A549 (cell line): Measurements from ENCODE around the gene KLHL30. TPM values are rescaled to one million over a fixed set of nuclear protein-coding genes. Genes with fewer than 3 reads are reported as not detected.
A peak's percentile ranks its signal among the peaks of the same experiment; 100 is the strongest.

Source experiments
- ATAC-seq, 2 experiments: fragments of 200-7000 bp in 1 of 2; fragments of >200 bp in 1 of 2; cut with Nextera tagmentation in 1 of 2; cut with Tn5 transposase in 1 of 2; 3 replicates each; pipeline versions ENCODE4 v1.8.0 to v1.9.1; 2018 to 2020; ENCODE audit warnings: mild to moderate bottlenecking in 1 of 2, moderate library complexity in 1 of 2
- CTCF ChIA-PET: fragments of 300-600 bp; sonication (Branson Sonifier 250); formaldehyde crosslinking; extraction: SDS; loops from one replicate; lab custom pipeline; 2021; ENCODE audit warnings: antibody characterized with exemption, inconsistent platforms; lab: Yijun Ruan, JAX
- POLR2A ChIA-PET: fragments of 350-600 bp; formaldehyde crosslinking; extraction: SDS; loops from one replicate; lab custom pipeline; 2021; ENCODE audit warnings: antibody characterized with exemption, inconsistent platforms; lab: Yijun Ruan, JAX
- DNase-seq, 2 experiments: peaks; one replicate each; pipeline versions ENCODE4 v3.0.0 to v3.0.0-alpha.2; 2011 to 2016; ENCODE audit warnings: low read depth in 1 of 2, low spot score in 1 of 2
- FAIRE-seq: peaks from 2 replicates; lab custom pipeline; 2011; peaks lifted over from hg19 to GRCh38; lab: Jason Lieb, UNC
- H3K27ac ChIP-seq, 2 experiments: fragments of >200 bp; sonication (Bioruptor Twin); formaldehyde crosslinking; 3 replicates each; pipeline ENCODE4 v1.5.1; 2016 to 2017
- H3K4me1 ChIP-seq: fragments of >200 bp; sonication (Bioruptor Twin); formaldehyde crosslinking; 3 replicates; pipeline ENCODE4 v1.6.1; 2016
- H3K4me2 ChIP-seq: fragments of >200 bp; sonication (Bioruptor Twin); formaldehyde crosslinking; 3 replicates; pipeline ENCODE4 v1.6.1; 2016
- H3K4me3 ChIP-seq: fragments of >200 bp; sonication (Bioruptor Twin); formaldehyde crosslinking; 3 replicates; pipeline ENCODE4 v1.5.1; 2016
- H3K9me3 ChIP-seq: fragments of >200 bp; sonication (Bioruptor Twin); formaldehyde crosslinking; 3 replicates; pipeline ENCODE4 v1.6.1; 2016
- CEBPB ChIP-seq, 2 experiments: fragments of >200 bp in 1 of 2; sonication (Bioruptor Twin) in 1 of 2; formaldehyde crosslinking in 1 of 2; IDR thresholded peaks; 2 replicates each; pipeline ENCODE4 v1.6.1; 2012 to 2016
- CHD4 ChIP-seq: fragments of 200-600 bp; sonication (generic); IDR thresholded peaks from 2 replicates; pipeline ENCODE4 v1.6.1; 2016; ENCODE audit warnings: antibody characterized with exemption, mild to moderate bottlenecking, borderline replicate concordance
- ESRRA ChIP-seq: fragments of 150-350 bp; IDR thresholded peaks from 2 replicates; pipeline ENCODE4 v1.6.1; 2014; ENCODE audit warnings: mild to moderate bottlenecking, low read length, borderline replicate concordance
- FOXS1 ChIP-seq: fragments of 250-450 bp; sonication (Bioruptor Pico); IDR thresholded peaks from 2 replicates; pipeline ENCODE4 v1.5.0; 2020; ENCODE audit warnings: mild to moderate bottlenecking, moderate library complexity
- HDAC2 ChIP-seq: fragments of 200-600 bp; sonication (generic); IDR thresholded peaks from 2 replicates; pipeline ENCODE4 v1.6.1; 2016
- HEYL ChIP-seq: fragments of 250-450 bp; sonication (Bioruptor Pico); IDR thresholded peaks from 2 replicates; pipeline ENCODE4 v1.8.0; 2021; ENCODE audit warnings: mild to moderate bottlenecking, moderate library complexity
- KDM1A ChIP-seq: fragments of 200-600 bp; sonication (generic); IDR thresholded peaks from 2 replicates; pipeline ENCODE4 v1.6.1; 2016; ENCODE audit warnings: low read depth, mild to moderate bottlenecking
- MAFK ChIP-seq: fragments of 450-650 bp; IDR thresholded peaks from 2 replicates; pipeline ENCODE4 v1.6.1; 2014; ENCODE audit not compliant: partially characterized antibody
- NFE2L2 ChIP-seq: fragments of 150-350 bp; conservative IDR thresholded peaks from 2 replicates; pipeline ENCODE4 v1.6.1; 2014; ENCODE audit warnings: low read length
- PHF8 ChIP-seq: fragments of 200-600 bp; sonication (generic); IDR thresholded peaks from 2 replicates; pipeline ENCODE4 v1.6.1; 2016; ENCODE audit warnings: low read depth, mild to moderate bottlenecking, antibody characterized with exemption, moderate library complexity, borderline replicate concordance
- RARB ChIP-seq: fragments of 250-450 bp; sonication (Bioruptor Pico); IDR thresholded peaks from 2 replicates; pipeline ENCODE4 v1.8.0; 2021; ENCODE audit warnings: mild to moderate bottlenecking, moderate library complexity
- RFX5 ChIP-seq: fragments of 450-650 bp; IDR thresholded peaks from 2 replicates; pipeline ENCODE4 v1.7.1; 2014; ENCODE audit warnings: antibody characterized with exemption, mild to moderate bottlenecking, moderate library complexity
- RNF2 ChIP-seq: fragments of 200-600 bp; sonication (generic); IDR thresholded peaks from 2 replicates; pipeline ENCODE4 v1.6.1; 2016; ENCODE audit warnings: low read depth, mild to moderate bottlenecking, antibody characterized with exemption, moderate library complexity, borderline replicate concordance
- SMC3 ChIP-seq: fragments of >200 bp; sonication (Bioruptor Twin); formaldehyde crosslinking; IDR thresholded peaks from 3 replicates; pipeline ENCODE4 v1.6.1; 2018; ENCODE audit warnings: inconsistent platforms
- TFCP2L1 ChIP-seq: fragments of 250-450 bp; sonication (Bioruptor Pico); IDR thresholded peaks from 2 replicates; pipeline ENCODE4 v1.5.0; 2021; ENCODE audit warnings: mild to moderate bottlenecking
- TP53 ChIP-seq: fragments of 250-450 bp; sonication (Bioruptor Pico); IDR thresholded peaks from 2 replicates; pipeline ENCODE4 v1.5.0; 2021; ENCODE audit warnings: mild to moderate bottlenecking, moderate library complexity
- ZC3H11A ChIP-seq: fragments of 450-650 bp; IDR thresholded peaks from 2 replicates; pipeline ENCODE4 v1.6.1; 2014; ENCODE audit warnings: antibody characterized with exemption, mild to moderate bottlenecking
- ZNF302 ChIP-seq: fragments of 250-450 bp; sonication (Bioruptor Pico); IDR thresholded peaks from 2 replicates; pipeline ENCODE4 v1.9.0; 2021; ENCODE audit warnings: inconsistent platforms, mild to moderate bottlenecking, moderate library complexity
- WGBS: methylation state at CpG from one replicate; pipeline ENCODE4 v1.1.6; 2017; ENCODE audit errors: missing lambda C conversion rate; 5-methylcytosine and 5-hydroxymethylcytosine counted together
- polyA plus RNA-seq, 4 experiments: library from polyadenylated mRNA; depleted of rRNA in 3 of 4; stranded (reverse); fragments of >200 nt; fragmentation: RNase III in 1 of 4; extraction: RNeasy Plus Mini Kit Qiagen cat#74134 plus additional on column Dnase treatment in 1 of 4; gene quantifications; 2 replicates in 3 of 4; 3 replicates in 1 of 4; pipeline ENCODE4 v1.2.3, GENCODE V29; 2011 to 2017
- TF ChIP-seq, protein P1 (sequence below): fragments of 450-650 bp; IDR thresholded peaks from 2 replicates; pipeline ENCODE4 v1.6.1; 2014; ENCODE audit warnings: antibody characterized with exemption
- TF ChIP-seq, protein P2 (sequence below): IDR thresholded peaks from 2 replicates; pipeline ENCODE4 v1.6.1; 2012; ENCODE audit warnings: low read depth, borderline replicate concordance
- TF ChIP-seq, protein P3 (sequence below): IDR thresholded peaks from 2 replicates; pipeline ENCODE4 v1.6.1; 2012
- TF ChIP-seq, protein P4 (sequence below): fragments of >200 bp; sonication (Bioruptor Twin); formaldehyde crosslinking; IDR thresholded peaks from 3 replicates; pipeline ENCODE4 v1.6.1; 2016

The KLHL30 gene
- polyA plus RNA-seq, 2 of the 4 experiments (the other 2 are of a cell fraction): 0.04 TPM

DNA sequence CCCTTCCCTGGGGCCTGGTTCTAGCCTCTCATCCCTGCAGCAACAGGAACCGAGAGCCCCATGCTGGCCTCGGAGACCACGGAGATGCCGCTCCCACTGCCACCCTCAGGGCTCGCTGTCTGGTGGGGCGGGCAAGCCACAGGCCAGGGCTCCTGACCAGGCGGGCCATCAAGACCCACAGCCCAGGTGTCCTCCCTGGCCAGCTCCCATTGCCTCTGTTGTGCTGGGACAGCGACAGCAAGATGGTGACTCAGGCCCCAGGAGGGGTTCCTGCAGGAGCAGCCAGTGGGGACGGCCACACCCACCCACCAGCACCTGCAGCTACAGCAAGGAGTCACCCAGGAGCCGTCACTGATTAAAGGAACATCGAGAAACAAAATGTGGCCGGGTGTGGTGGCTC is 7.4 kb downstream of the KLHL30 start (continued):
- TF ChIP-seq ESRRA: no peak

DNA sequence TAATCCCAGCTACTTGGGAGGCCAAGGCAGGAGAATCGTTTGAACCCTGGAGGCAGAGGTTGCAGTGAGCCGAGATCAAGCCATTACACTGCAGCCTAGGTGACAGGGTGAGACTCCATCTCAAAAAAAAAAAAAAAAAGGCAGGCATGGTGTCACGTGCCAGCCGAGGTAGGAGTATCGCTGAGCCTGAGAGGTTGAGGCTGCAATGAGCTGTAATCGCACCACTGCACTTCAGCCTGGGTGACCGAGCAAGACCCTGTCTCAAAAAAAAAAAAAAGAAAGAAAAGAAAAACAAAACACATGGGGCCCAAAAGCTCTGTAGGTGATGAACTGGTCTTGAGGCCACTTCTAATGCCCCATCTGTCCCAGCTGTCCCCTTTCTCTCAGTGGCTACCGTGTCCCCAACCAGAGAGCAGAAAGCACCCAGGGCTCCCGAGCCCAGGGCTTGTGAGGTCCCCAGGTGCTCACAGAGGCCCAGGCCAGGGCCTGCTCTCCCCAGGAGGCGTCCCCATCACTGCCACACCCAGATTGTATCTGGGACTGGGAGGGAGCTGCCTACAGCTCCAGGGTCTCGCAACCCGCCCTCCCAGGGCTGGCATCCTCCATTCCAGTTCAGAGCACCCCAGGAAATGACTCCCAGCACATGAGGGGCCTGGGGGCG is 8.5 kb downstream of the KLHL30 start:
- ChIA-PET POLR2A (no interaction called here), CTCF (no interaction called here)
- FAIRE-seq (no peak), DNase-seq (no peak), ATAC-seq (no peak)
- peaks cover 21% of the 10 kb centered on the region for H3K4me1 ChIP-seq
- H3K4me2 ChIP-seq: no peak overlapping the region
- H3K27ac ChIP-seq: peak overlapping the region in 1 of 2 experiments; percentile 28; a peak in 1 of 6 replicates
- 82% methylated on average over 12 of the region's 13 CpGs for WGBS
- H3K9me3 ChIP-seq: no peaks in the 10 kb centered on the region
- TF ChIP-seq ZC3H11A (no peak), CEBPB (IDR thresholded peaks at IDR 0.05) (no peak), RNF2 (no peak), HDAC2 (no peak)
- no peak overlapping the region for H3K4me3 ChIP-seq

DNA sequence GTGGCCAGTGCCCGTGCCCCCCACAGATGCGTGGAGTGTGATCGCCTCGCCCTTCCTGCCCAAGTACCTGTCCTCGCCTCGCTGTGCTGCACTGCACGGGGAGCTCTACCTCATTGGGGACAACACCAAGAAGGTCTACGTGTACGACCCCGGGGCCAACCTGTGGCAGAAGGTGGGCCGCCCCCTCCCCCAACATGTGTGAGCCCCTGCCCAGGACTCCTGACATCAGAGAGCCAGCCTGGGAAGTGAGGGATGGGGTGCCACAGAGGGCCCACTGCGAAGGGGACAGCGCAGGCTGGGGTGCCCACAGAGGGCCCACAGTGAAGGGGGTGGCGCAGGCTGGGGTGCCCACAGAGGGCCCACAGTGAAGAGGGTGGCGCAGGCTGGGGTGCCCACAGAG is 10.5 kb downstream of the KLHL30 start:
- Histone ChIP-seq H3K4me3 (no peak overlapping the region), H3K27ac (no peak overlapping the region)
- TF ChIP-seq MAFK (no peak), RFX5 (no peak), HDAC2 (no peak), RARB (no peak), CEBPB (IDR thresholded peaks at IDR 0.05) (no peak), PHF8 (no peak), KDM1A (no peak), NFE2L2 (no peak), TFCP2L1 (no peak), SMC3 (no peak), HEYL (no peak)
- TF ChIP-seq, protein P1, sequence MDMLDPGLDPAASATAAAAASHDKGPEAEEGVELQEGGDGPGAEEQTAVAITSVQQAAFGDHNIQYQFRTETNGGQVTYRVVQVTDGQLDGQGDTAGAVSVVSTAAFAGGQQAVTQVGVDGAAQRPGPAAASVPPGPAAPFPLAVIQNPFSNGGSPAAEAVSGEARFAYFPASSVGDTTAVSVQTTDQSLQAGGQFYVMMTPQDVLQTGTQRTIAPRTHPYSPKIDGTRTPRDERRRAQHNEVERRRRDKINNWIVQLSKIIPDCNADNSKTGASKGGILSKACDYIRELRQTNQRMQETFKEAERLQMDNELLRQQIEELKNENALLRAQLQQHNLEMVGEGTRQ: no peak
- TF ChIP-seq, all 56 proteins: peak for 0
- peaks cover 1% of the 10 kb centered on the region for H3K4me1 ChIP-seq
- FAIRE-seq (no peak), ATAC-seq (no peak), DNase-seq (no peak)
- H3K4me2 ChIP-seq: no peak overlapping the region
- no peaks in the 10 kb centered on the region for H3K9me3 ChIP-seq
- ChIA-PET POLR2A (no interaction called here), CTCF (no interaction called here)
- WGBS: 100% methylated on average over 1 of the region's 15 CpGs

- no peak overlapping the region for H3K4me3 ChIP-seq
- POLR2A ChIA-PET: no interaction called here
- FAIRE-seq (no peak), DNase-seq (no peak), ATAC-seq (peak; percentile 25 to 39; a peak in 3 of 6 replicates)
- H3K4me2 ChIP-seq: no peak overlapping the region
- 76% methylated on average over 11 of the region's 14 CpGs for WGBS
- CTCF ChIA-PET: interaction anchor here (1.2 kb wide), 1 partner anchor 11 kb away, joined by 3 read pairs; no protein-coding TSS in a partner anchor
- H3K4me1 ChIP-seq: no peaks in the 10 kb centered on the region
- H3K9me3 ChIP-seq: no peaks in the 10 kb centered on the region
- no peak for TF ChIP-seq SMC3
- TF ChIP-seq FOXS1 (CRISPR knock-in tag): no peak
- TF ChIP-seq, protein P2, sequence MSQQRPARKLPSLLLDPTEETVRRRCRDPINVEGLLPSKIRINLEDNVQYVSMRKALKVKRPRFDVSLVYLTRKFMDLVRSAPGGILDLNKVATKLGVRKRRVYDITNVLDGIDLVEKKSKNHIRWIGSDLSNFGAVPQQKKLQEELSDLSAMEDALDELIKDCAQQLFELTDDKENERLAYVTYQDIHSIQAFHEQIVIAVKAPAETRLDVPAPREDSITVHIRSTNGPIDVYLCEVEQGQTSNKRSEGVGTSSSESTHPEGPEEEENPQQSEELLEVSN: no peak
- no peak for TF ChIP-seq CHD4
- no peak for TF ChIP-seq ZNF302
- TF ChIP-seq, protein P3, sequence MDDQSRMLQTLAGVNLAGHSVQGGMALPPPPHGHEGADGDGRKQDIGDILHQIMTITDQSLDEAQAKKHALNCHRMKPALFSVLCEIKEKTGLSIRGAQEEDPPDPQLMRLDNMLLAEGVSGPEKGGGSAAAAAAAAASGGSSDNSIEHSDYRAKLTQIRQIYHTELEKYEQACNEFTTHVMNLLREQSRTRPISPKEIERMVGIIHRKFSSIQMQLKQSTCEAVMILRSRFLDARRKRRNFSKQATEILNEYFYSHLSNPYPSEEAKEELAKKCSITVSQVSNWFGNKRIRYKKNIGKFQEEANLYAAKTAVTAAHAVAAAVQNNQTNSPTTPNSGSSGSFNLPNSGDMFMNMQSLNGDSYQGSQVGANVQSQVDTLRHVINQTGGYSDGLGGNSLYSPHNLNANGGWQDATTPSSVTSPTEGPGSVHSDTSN: no peak
- TF ChIP-seq TP53 (CRISPR knock-in tag): no peak
- no peak for TF ChIP-seq ZC3H11A
- TF ChIP-seq, protein P4, sequence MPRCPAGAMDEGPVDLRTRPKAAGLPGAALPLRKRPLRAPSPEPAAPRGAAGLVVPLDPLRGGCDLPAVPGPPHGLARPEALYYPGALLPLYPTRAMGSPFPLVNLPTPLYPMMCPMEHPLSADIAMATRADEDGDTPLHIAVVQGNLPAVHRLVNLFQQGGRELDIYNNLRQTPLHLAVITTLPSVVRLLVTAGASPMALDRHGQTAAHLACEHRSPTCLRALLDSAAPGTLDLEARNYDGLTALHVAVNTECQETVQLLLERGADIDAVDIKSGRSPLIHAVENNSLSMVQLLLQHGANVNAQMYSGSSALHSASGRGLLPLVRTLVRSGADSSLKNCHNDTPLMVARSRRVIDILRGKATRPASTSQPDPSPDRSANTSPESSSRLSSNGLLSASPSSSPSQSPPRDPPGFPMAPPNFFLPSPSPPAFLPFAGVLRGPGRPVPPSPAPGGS: no peak
- no peak overlapping the region for H3K27ac ChIP-seq
Measured at GRCh38 chr2:238149841-238150572, 11.5 kb downstream of the KLHL30 start.
